HEK293 (cell line): ENCODE results near the gene USP22.
A peak's percentile ranks its signal among the peaks of the same experiment; 100 is the strongest.

ENCODE experiments used
- CTCF ChIA-PET: fragments of 350-600 bp; formaldehyde crosslinking; extraction: SDS; loops from one replicate; lab custom pipeline; 2021; ENCODE audit warnings: antibody characterized with exemption; lab: Yijun Ruan, JAX
- POLR2A ChIA-PET: fragments of 300-600 bp; formaldehyde crosslinking; extraction: SDS; loops from one replicate; lab custom pipeline; 2020; ENCODE audit warnings: antibody characterized with exemption, inconsistent platforms; lab: Yijun Ruan, JAX
- H3K27ac ChIP-seq: fragments of 200-500 bp; sonication (Bioruptor generic); 2 replicates; pipeline ENCODE4 v1.5.1; 2014; ENCODE audit warnings: low read depth, low read length, control low read depth, inconsistent platforms; ENCODE audit errors: extremely low read depth
- H3K36me3 ChIP-seq, 2 experiments: fragments of 200-500 bp in 1 of 2; sonication (Bioruptor generic) in 1 of 2; 1 replicate in 1 of 2; 2 replicates in 1 of 2; pipeline ENCODE4 v1.5.1; 2014 to 2017; ENCODE audit warnings: inconsistent platforms in 2 of 2, low read length in 2 of 2; ENCODE audit not compliant: control insufficient read depth in 2 of 2, insufficient read depth in 1 of 2
- H3K4me1 ChIP-seq: fragments of 200-500 bp; sonication (Bioruptor generic); 2 replicates; pipeline ENCODE4 v1.5.1; 2014; ENCODE audit warnings: mild to moderate bottlenecking, low read length, inconsistent platforms; ENCODE audit not compliant: control insufficient read depth, insufficient read depth
- H3K4me3 ChIP-seq: 2 replicates; pipeline ENCODE4 v1.5.1; 2011; ENCODE audit warnings: low read depth, mild to moderate bottlenecking, control low read depth, low read length, moderate library complexity
- H3K9me3 ChIP-seq: fragments of 200-500 bp; sonication (Bioruptor generic); 2 replicates; pipeline ENCODE4 v1.5.1; 2014; ENCODE audit warnings: low read depth, low read length, inconsistent platforms; ENCODE audit not compliant: control insufficient read depth, insufficient read depth
- HOXD13 ChIP-seq: sonication (generic); formaldehyde crosslinking; IDR thresholded peaks from 2 replicates; pipeline ENCODE4 v1.8.0; 2022; ENCODE audit warnings: missing genetic modification reagents, borderline replicate concordance
- IKZF3 ChIP-seq: fragments of 450-650 bp; IDR thresholded peaks from 2 replicates; pipeline ENCODE4 v1.5.0; 2018; ENCODE audit warnings: missing biosample characterization, mild to moderate bottlenecking, missing genetic modification characterization, moderate library complexity
- KLF16 ChIP-seq: fragments of 450-650 bp; formaldehyde crosslinking; IDR thresholded peaks from 2 replicates; pipeline ENCODE4 v1.5.1; 2017; ENCODE audit warnings: missing biosample characterization, missing genetic modification characterization
- KLF9 ChIP-seq: fragments of 450-650 bp; formaldehyde crosslinking; IDR thresholded peaks from 2 replicates; pipeline ENCODE4 v1.5.1; 2016; ENCODE audit warnings: missing biosample characterization, missing genetic modification characterization, low read depth
- MEIS1 ChIP-seq: sonication (generic); formaldehyde crosslinking; IDR thresholded peaks from 2 replicates; pipeline ENCODE4 v1.8.1; 2022; ENCODE audit warnings: missing genetic modification reagents, mild to moderate bottlenecking, borderline replicate concordance
- PRDM1 ChIP-seq: fragments of 450-650 bp; formaldehyde crosslinking; IDR thresholded peaks from 2 replicates; pipeline ENCODE4; 2016; ENCODE audit warnings: missing biosample characterization, missing genetic modification characterization
- PRDM6 ChIP-seq: fragments of 450-650 bp; formaldehyde crosslinking; IDR thresholded peaks from 2 replicates; pipeline ENCODE4 v1.5.1; 2017; ENCODE audit warnings: missing biosample characterization, missing genetic modification characterization
- SP7 ChIP-seq: fragments of 450-650 bp; formaldehyde crosslinking; IDR thresholded peaks from 2 replicates; pipeline ENCODE4 v1.5.1; 2016; ENCODE audit warnings: missing biosample characterization, missing genetic modification characterization
- TCF7L2 ChIP-seq: IDR thresholded peaks from 2 replicates; pipeline ENCODE4 v1.6.1; 2011; ENCODE audit warnings: low read depth, mild to moderate bottlenecking, inconsistent platforms, low read length, moderate library complexity, borderline replicate concordance
- WT1 ChIP-seq: fragments of 450-650 bp; formaldehyde crosslinking; IDR thresholded peaks from 2 replicates; pipeline ENCODE4 v1.5.1; 2016; ENCODE audit warnings: missing biosample characterization, missing genetic modification characterization
- YY2 ChIP-seq: fragments of 450-650 bp; formaldehyde crosslinking; IDR thresholded peaks from 2 replicates; pipeline ENCODE4 v1.5.1; 2016; ENCODE audit warnings: missing biosample characterization, missing genetic modification characterization
- ZFHX2 ChIP-seq: fragments of 450-650 bp; formaldehyde crosslinking; conservative IDR thresholded peaks from 2 replicates; pipeline ENCODE4 v1.5.1; 2016; ENCODE audit warnings: missing biosample characterization, missing genetic modification characterization
- ZFP69B ChIP-seq: fragments of 450-650 bp; formaldehyde crosslinking; IDR thresholded peaks from 2 replicates; pipeline ENCODE4 v1.5.1; 2016; ENCODE audit warnings: missing biosample characterization, missing genetic modification characterization
- ZNF112 ChIP-seq: fragments of 450-650 bp; formaldehyde crosslinking; IDR thresholded peaks from 2 replicates; pipeline ENCODE4 v1.5.0; 2017; ENCODE audit warnings: missing biosample characterization, missing genetic modification characterization
- ZNF114 ChIP-seq: fragments of 450-650 bp; formaldehyde crosslinking; IDR thresholded peaks from 2 replicates; pipeline ENCODE4 v1.5.0; 2017; ENCODE audit warnings: missing biosample characterization, missing genetic modification characterization
- ZNF335 ChIP-seq: fragments of 450-650 bp; formaldehyde crosslinking; conservative IDR thresholded peaks from 2 replicates; pipeline ENCODE4 v1.5.1; 2016; ENCODE audit warnings: missing biosample characterization, missing genetic modification characterization
- ZNF350 ChIP-seq: fragments of 450-650 bp; formaldehyde crosslinking; IDR thresholded peaks from 2 replicates; pipeline ENCODE4 v1.5.0; 2017; ENCODE audit warnings: missing biosample characterization, mild to moderate bottlenecking, missing genetic modification characterization
- ZNF394 ChIP-seq: fragments of 450-650 bp; formaldehyde crosslinking; IDR thresholded peaks from 2 replicates; pipeline ENCODE4 v1.5.1; 2016; ENCODE audit warnings: missing biosample characterization, missing genetic modification characterization, mild to moderate bottlenecking, moderate library complexity, borderline replicate concordance
- ZNF423 ChIP-seq: fragments of 450-650 bp; formaldehyde crosslinking; IDR thresholded peaks from 2 replicates; pipeline ENCODE4 v1.5.1; 2016; ENCODE audit warnings: missing biosample characterization, missing genetic modification characterization
- ZNF48 ChIP-seq: fragments of 450-650 bp; formaldehyde crosslinking; IDR thresholded peaks from 2 replicates; pipeline ENCODE4 v1.5.1; 2016; ENCODE audit warnings: missing biosample characterization, missing genetic modification characterization
- ZNF558 ChIP-seq: fragments of 450-650 bp; formaldehyde crosslinking; IDR thresholded peaks from 2 replicates; pipeline ENCODE4 v1.5.1; 2016; ENCODE audit warnings: missing biosample characterization, missing genetic modification characterization
- ZNF677 ChIP-seq: fragments of 450-650 bp; IDR thresholded peaks from 2 replicates; pipeline ENCODE4 v1.5.0; 2018; ENCODE audit warnings: missing biosample characterization, mild to moderate bottlenecking, missing genetic modification characterization, moderate library complexity
- ZNF747 ChIP-seq: fragments of 450-650 bp; formaldehyde crosslinking; IDR thresholded peaks from 2 replicates; pipeline ENCODE4 v1.5.1; 2016; ENCODE audit warnings: missing biosample characterization, missing genetic modification characterization
- ZNF76 ChIP-seq: fragments of 450-650 bp; formaldehyde crosslinking; IDR thresholded peaks from 2 replicates; pipeline ENCODE4; 2016; ENCODE audit warnings: low read depth, missing biosample characterization, missing genetic modification characterization, borderline replicate concordance
- ZSCAN23 ChIP-seq: fragments of 450-650 bp; formaldehyde crosslinking; IDR thresholded peaks from 2 replicates; pipeline ENCODE4 v1.5.1; 2016; ENCODE audit warnings: missing biosample characterization, missing genetic modification characterization
- TF ChIP-seq, protein P1 (sequence below): fragments of 450-650 bp; formaldehyde crosslinking; IDR thresholded peaks from 2 replicates; pipeline ENCODE4 v1.5.1; 2016; ENCODE audit warnings: missing biosample characterization, missing genetic modification characterization
- TF ChIP-seq, protein P2 (sequence below): fragments of 450-650 bp; formaldehyde crosslinking; IDR thresholded peaks from 2 replicates; pipeline ENCODE4 v1.5.1; 2017; ENCODE audit warnings: missing biosample characterization, missing genetic modification characterization
- TF ChIP-seq, protein P3 (sequence below): fragments of 450-650 bp; formaldehyde crosslinking; IDR thresholded peaks from 2 replicates; pipeline ENCODE4 v1.5.1; 2016; ENCODE audit warnings: missing biosample characterization, missing genetic modification characterization

Gene USP22

GRCh38 chr17:21030375-21030774 is 12.4 kb downstream of the USP22 start (continued):
- no peak for TF ChIP-seq ZFHX2
- no peak for TF ChIP-seq ZNF747 (tag by site-specific recombination)
- TF ChIP-seq ZNF112 (tag by site-specific recombination): no peak
- TF ChIP-seq, all 188 proteins: peak for 0

- POLR2A ChIA-PET: no interaction called here
- no peak for TF ChIP-seq KLF9 (tag by site-specific recombination)
- TF ChIP-seq ZNF558 (tag by site-specific recombination): no peak
- TF ChIP-seq ZNF76 (tag by site-specific recombination): no peak
- no peak for TF ChIP-seq ZNF335
- TF ChIP-seq ZFP69B: no peak
- TF ChIP-seq PRDM6 (tag by site-specific recombination): no peak
- TF ChIP-seq ZNF350 (tag by site-specific recombination): no peak
- no peak for TF ChIP-seq YY2 (tag by site-specific recombination)
- no peak for TF ChIP-seq HOXD13 (CRISPR knock-in tag)
- TF ChIP-seq MEIS1: no peak
- no peak for TF ChIP-seq ZNF423 (tag by site-specific recombination)
- TF ChIP-seq PRDM1 (tag by site-specific recombination): no peak
- TF ChIP-seq IKZF3: no peak
- no peak for TF ChIP-seq ZNF114
These were observed 13.3 kb downstream of the USP22 start for GRCh38 chr17:21029515-21029914.

GRCh38 chr17:21029036-21029435 is 13.8 kb downstream of the USP22 start:
- TF ChIP-seq ZNF394 (tag by site-specific recombination) (no peak), ZSCAN23 (tag by site-specific recombination) (no peak), KLF16 (tag by site-specific recombination) (no peak), ZNF677 (tag by site-specific recombination) (no peak), SP7 (tag by site-specific recombination) (no peak), WT1 (no peak), TCF7L2 (no peak), ZNF48 (tag by site-specific recombination) (no peak)
- TF ChIP-seq, protein P1, sequence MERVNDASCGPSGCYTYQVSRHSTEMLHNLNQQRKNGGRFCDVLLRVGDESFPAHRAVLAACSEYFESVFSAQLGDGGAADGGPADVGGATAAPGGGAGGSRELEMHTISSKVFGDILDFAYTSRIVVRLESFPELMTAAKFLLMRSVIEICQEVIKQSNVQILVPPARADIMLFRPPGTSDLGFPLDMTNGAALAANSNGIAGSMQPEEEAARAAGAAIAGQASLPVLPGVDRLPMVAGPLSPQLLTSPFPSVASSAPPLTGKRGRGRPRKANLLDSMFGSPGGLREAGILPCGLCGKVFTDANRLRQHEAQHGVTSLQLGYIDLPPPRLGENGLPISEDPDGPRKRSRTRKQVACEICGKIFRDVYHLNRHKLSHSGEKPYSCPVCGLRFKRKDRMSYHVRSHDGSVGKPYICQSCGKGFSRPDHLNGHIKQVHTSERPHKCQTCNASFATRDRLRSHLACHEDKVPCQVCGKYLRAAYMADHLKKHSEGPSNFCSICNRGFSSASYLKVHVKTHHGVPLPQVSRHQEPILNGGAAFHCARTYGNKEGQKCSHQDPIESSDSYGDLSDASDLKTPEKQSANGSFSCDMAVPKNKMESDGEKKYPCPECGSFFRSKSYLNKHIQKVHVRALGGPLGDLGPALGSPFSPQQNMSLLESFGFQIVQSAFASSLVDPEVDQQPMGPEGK: no peak
- TF ChIP-seq, protein P2, sequence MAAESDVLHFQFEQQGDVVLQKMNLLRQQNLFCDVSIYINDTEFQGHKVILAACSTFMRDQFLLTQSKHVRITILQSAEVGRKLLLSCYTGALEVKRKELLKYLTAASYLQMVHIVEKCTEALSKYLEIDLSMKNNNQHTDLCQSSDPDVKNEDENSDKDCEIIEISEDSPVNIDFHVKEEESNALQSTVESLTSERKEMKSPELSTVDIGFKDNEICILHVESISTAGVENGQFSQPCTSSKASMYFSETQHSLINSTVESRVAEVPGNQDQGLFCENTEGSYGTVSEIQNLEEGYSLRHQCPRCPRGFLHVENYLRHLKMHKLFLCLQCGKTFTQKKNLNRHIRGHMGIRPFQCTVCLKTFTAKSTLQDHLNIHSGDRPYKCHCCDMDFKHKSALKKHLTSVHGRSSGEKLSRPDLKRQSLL (tag by site-specific recombination): no peak
- TF ChIP-seq, protein P3, sequence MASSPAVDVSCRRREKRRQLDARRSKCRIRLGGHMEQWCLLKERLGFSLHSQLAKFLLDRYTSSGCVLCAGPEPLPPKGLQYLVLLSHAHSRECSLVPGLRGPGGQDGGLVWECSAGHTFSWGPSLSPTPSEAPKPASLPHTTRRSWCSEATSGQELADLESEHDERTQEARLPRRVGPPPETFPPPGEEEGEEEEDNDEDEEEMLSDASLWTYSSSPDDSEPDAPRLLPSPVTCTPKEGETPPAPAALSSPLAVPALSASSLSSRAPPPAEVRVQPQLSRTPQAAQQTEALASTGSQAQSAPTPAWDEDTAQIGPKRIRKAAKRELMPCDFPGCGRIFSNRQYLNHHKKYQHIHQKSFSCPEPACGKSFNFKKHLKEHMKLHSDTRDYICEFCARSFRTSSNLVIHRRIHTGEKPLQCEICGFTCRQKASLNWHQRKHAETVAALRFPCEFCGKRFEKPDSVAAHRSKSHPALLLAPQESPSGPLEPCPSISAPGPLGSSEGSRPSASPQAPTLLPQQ (tag by site-specific recombination): no peak
- TF ChIP-seq, all 188 proteins: peak for 0
- CTCF ChIA-PET: no interaction called here
- Histone ChIP-seq H3K4me3 (no peak overlapping the region), H3K27ac (peak overlapping the region; percentile 43; the same call in 1 of the 2 replicates), H3K36me3 (peaks cover 50 to 76% of the 10 kb centered on the region in 2 experiments), H3K4me1 (peaks cover 31% of the 10 kb centered on the region), H3K9me3 (no peaks in the 10 kb centered on the region)
- POLR2A ChIA-PET: no interaction called here

More at GRCh38 chr17:21029515-21029914, 13.3 kb downstream of the USP22 start:
- H3K27ac ChIP-seq: no peak overlapping the region
- no peaks in the 10 kb centered on the region for H3K9me3 ChIP-seq
- H3K36me3 ChIP-seq: peaks cover 49 to 76% of the 10 kb centered on the region in 2 experiments
- no peak overlapping the region for H3K4me3 ChIP-seq
- H3K4me1 ChIP-seq: peaks cover 36% of the 10 kb centered on the region
- CTCF ChIA-PET: no interaction called here
